GM03348 (cell line): ENCODE results near the gene SLF2.
"Not testable (repeated sequence)": the region's sequence is repeated elsewhere in the genome, so short reads cannot be mapped to it uniquely, and the experiment has no call there.

Experiments
- DNase-seq: peaks from one replicate; pipeline ENCODE4 v3.0.0; 2012; ENCODE audit warnings: low spot score

SLF2 gene

DNA sequence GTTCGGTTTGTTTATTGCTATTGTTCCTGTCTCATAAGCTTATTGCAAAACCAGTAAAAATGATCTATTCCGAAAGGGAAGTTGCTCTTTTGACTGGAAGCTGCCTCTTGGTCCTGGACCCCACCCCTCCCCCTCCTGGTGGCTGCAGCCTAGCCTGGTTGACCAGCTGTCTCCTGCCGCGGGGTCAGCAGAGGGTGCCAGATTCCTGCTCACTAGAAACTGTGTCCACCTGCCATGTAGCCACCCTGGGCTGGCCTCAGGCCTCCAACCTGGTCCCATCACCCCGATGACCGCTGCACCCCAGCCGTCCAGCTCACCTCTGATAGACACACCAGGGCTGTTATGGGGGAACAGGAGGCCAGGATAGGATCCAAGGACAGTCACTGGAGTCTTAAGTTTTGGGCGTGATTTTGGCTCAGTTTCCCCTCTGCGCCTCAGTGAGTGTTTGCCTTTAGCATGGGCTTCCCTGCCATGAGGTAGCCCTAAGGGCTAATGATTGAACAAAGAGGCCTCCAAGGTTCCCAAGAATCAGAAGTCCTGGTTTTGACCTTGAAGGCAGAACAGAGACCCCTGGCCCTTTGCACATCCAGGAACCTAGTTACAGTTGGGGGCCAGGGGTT is 32.9 kb upstream of the SLF2 start:
- no peak for DNase-seq

DNA sequence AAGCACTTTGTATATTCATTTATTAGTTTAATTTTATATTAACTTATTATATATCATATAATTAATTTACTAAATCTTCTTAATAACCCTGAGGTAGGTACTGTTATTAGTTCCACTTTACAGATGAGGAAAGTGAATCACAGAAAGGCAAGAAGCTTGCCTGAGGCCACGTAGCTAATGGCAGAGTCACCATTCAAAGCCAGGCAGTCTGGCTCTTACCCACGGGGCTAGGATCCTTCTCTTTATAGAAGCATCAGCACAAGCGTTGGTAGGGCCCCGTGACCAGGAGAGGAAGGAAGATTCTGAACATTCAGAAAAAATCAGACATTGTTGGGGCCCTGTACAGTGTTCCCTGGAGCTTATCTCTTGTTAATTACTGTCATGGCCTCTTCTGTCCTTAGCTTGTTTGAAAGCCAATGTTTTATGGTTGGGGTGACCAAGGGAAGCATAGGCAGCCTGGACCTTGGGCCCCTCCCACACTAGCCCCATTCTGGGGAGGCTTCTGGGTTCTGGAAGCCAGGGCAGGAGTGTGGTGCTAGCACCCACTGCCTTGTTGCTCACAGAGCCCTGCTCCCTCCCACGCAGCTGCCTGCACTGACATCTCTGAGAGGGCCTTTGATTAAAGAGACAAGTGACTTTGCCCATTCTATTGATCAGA is 31.1 kb upstream of the SLF2 start:
- no peak for DNase-seq

DNA sequence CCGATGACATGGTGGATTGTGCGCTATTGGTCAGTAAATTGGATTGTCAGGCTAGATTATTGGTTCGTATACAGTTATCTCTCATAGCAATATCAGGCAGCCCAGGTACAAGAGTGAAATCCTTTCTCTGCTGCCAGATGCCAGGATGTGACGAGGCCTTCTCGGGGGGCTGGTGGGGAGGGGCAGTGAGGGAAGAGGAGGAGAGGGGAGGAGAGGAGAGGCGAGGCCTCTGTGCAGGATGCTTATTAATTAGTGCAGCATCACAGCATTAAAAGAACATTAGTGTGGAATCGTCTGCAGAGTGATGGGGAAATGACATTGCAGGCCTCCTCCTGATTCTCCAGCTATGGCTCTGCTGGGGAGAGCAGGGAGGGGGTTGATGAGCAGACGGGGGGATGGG is 30.5 kb upstream of the SLF2 start:
- DNase-seq: no peak

DNA sequence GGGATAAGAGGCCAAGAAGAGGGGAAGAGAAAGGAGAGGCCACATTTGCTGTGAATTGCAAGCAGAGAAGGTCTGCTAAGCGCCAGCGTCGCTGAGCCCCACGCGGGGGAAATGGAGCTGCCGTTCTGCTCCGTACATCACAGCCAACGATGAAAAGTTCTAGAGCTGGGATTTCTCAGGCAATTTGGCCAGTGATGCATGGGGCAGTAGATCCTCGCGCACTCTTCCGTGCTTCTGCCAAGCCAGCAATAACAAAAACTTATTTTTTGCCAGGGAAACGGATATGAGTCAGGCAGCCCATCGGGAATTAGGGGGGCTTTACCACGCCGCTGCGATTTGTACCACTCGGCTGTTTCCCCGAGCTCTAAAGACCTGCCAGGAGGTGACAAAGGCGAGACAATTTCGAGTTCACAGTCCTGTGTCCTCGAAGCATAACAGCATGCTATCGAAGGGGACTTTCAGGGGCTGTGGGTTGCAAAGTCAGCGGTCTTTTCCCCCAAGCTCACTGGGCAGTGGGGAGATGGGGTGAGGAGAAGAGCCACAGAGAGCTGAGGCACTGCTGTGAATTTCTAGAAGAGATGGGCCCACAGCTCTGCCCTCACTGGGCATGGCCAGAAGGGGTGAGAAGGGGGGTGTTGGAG is 30.0 kb upstream of the SLF2 start:
- DNase-seq: peak; percentile 43

DNA sequence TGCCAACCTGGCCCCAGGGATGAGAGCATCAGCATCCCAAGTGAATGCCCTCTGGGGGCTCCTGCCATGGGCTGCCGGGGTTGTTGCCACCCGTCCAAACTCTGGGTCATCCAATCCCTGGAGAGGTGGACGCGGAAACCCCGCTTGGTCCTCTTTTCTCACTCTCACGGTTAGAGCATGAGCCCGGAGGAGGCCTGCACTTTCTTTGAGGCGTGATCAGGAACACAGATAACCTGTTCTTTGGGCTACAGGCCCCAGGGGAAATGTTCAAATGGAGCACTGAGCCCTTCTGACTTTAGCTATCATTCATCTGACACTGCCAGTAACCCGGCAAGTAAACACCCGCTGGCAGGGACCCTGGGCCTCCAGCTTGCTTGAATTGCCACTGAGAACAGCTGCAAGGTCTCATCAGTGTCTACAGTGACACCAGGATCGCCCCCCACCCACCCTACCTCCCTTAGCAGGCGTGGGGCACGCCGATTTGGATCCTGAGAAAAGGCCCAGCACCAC is 29.4 kb upstream of the SLF2 start:
- DNase-seq: no peak

DNA sequence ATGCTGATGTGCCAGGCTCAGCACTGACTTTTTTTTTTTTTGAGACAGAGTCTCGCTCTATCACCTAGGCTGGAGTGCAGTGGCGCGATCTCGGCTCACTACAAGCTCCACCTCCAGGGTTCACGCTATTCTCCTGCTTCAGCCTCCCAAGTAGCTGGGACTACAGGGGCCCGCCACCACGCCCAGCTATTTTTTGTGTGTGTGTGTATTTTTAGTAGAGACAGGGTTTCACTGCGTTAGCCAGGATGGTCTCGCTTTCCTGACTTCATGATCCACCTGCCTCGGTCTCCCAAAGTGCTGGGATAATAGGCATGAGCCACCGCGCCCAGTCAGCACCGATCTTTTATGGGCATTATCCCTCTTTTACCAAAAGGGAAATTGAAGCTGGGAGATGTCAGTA is 27.2 kb upstream of the SLF2 start:
- not testable (repeated sequence) for DNase-seq

DNA sequence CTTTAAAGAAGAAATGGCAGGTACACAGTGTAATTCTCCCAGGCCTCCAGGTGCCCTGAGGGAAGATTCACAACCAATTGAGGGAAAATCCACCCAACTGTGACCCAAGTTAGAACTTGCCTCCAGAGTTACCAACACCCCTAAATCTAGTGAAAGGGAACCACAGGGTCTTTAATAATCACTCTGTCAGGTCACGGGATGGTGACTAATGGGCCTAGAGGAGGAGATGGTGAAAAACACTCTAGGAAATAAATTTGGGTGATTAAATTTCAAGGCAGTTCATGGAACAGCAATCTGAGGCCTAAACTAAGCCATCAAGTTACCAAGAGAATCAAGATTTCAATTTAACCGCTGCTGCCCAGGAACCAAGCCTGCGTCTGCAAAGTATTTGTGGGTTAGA is 26.7 kb upstream of the SLF2 start:
- DNase-seq: no peak

DNA sequence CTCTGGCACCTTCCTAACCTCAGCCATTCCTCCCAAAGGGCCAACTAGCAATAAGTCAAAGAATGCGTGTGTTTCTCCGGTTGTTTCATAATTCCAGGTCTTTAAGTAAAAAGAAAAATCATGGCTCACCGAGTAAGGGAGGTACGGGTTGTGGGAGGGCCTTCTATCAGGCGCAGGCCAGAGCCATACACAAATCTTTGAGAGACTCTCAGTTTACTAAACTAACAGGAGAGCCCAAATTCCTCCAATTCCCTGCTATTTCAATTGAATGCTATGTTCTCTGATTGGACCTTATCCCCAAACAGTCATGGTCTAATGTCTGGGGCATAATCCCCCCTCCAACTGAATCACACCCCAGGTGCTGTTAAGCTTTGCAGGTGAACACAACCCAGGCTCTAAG is 26.2 kb upstream of the SLF2 start:
- DNase-seq: no peak

DNA sequence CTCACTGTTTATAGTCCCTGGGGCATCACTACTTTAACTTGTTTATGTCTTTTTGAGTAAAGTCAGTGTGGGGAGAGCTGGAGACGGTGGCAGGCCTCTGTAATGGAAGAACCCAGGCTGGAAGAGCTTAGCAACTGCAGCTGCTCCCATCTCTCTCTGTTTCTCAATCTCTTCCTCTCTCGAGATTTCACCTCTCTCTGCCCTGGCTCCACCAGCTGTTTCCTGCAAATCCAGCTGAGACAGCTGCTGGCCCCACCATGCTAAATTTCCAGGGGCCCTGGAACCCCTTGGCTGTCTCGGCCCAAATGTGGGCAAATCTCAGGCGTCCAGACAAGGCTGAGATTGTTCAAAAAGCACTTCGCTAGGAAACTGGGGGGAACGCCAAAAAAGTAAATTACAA is 25.8 kb upstream of the SLF2 start:
- DNase-seq: no peak

DNA sequence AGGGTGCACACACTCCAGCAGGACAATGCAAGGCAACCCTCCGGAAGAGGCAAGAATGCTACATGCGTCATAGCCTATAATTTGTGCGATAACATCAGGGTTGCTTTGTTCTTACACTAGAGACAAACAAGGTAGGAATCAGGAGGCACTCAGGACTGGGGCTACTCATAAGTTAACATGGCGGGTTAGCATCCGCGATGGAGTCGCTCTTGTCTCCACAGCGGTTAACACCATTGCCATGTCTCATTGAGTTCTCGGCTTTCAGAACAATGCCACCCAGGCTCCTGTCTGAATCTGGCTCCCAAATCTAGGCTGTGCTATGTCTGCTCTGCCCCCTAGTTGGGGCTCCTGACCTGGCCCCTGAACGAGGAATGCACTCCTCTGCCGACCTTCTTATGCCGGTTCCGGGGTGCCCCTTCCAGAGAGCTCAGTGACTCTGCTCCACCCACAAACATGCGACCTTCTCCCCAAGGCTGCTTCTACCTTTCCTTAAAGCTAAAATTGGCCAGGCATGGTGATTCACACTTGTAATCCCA is 24.9 kb upstream of the SLF2 start:
- no peak for DNase-seq

DNA sequence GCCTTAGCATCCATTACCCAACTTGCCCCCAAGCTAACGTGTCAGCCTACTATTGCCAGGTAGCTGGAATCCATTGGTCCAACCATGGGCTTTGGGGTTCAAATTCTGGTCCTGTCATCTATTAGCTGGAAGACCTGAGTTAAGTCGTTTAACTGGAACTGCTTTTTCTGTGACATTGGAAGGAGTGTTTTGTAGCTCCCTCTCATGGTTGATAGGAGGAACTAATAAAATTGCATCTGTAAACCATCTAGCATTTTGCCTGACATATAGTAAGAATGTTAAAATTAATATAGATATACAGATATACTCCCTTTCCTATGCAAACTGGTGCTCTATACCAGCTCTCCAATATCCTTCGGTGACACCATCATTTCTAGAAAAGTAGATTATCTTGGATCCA is 23.8 kb upstream of the SLF2 start:
- no peak for DNase-seq

DNA sequence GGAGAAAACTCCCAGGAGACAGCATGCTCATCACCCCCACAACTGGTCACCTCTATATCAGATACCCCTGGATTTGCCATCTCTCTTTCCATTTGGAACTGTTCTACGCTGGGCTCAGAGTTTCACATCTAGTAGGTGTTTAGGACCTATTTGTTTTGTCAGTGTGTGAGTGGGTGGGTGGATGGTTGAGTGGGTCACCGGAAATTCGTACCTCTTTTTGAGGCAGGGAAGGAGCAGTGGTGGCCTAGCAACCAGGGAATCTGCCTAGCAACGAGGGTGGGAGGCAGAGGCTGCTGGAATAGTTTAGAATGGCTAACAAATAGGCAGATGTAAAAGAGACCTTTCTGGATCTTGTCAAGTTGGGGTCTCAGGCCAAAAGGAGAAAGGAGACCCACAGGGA is 23.2 kb upstream of the SLF2 start:
- no peak for DNase-seq

DNA sequence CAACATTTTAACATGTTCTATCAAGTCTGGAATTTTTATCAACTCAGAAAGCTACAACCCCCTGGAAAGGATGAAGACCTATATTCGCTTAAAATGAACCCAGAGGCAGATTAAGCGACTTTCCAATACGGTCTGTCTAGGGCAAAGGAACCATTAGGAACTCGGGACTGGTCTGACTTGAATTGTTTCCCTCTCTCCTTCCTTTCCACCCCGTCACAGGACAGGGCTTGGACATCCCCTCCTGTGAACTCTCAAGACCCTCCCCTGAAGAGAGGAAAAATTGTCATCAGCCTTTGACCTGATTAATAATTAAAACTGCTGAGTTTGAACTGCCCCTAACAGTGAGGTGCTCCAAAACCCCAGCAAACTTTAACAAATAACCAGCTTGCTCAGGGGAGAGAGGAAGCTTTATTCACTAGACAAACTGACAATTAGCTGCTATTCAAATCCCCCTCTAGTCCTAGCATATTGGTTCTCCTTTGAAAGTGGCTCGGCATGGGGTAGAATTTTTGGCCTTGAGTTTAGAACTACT is 22.6 kb upstream of the SLF2 start:
- no peak for DNase-seq

DNA sequence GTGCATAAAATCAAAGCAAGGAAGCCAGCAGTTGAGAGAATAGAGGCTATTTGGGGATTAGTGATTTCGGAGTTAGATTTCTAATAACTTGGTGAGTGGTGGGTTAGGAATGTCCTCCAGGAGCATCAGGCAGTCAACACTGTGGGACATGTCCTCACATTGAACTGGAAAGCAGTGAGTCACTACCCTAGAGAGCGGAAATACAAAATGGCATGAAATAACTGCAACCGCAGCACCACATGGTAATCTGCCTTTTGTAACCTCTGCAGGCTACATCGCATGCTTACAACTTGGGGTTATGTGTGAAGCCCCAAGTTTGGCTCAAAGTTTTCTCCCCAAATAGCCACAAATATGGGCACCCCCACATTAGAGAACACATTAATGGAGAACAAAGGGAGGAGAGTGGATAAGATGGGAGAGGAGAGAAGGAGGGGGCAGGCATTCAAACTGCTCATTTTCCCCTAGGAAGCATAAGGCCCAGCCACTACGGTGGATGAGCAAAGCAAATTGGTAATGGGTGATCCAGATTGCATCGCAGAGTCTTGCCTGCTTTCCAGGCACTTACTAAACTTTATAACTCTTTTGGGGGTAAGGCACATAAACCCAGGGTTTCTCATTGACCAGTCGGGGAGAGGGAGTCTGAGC is 22.0 kb upstream of the SLF2 start:
- DNase-seq: peak; percentile 89

DNA sequence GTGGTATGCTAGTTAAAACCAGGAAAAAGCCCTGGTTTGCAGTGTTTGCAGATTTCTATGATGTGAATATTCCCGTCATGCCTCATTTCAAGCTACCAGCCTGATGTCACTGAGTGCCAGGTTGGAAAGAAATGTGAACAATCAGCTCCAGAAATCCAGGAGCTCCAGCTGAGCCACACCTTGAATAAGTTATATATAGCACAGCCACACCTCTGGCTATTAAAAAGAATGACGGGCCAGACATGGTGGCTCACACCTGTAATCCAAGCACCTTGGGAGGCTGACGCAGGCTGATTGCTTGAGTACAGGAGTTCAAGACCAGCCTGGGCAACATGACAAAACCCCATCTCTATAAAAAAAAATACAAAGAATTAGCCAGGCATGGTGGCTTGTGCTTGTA is 18.7 kb upstream of the SLF2 start:
- no peak for DNase-seq

DNA sequence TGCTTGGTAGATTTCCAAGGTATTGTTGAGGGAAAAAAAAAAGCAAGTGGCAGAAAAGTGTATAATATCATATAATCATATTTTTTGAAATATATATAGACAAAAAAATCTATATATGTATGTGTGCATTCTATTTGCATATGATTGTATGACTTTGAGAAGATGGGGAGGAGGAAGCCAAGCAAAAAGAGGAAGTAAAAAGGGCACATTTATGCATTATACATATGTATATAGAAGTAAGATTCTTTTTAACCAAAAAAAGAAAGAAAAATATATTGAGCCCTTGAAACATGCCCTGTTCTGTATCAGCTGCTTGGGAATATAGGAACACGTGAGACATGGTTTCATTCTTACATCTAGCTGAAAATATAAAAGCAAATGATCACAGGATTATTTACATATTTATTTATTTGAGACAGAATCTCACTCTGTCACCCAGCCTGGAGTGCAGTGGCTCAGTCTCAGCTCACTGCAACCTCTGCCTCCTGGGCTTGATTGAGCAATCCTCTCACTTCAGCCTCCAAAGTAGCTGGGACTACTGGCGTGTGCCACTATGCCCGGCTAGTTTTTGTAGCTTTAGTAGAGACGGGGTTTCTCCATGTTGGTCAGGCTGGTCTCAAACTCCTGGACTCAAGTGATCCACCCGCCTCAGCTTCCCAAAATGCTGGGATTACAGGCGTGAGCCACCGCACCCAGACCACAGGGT is 18.0 kb upstream of the SLF2 start:
- DNase-seq: no peak

DNA sequence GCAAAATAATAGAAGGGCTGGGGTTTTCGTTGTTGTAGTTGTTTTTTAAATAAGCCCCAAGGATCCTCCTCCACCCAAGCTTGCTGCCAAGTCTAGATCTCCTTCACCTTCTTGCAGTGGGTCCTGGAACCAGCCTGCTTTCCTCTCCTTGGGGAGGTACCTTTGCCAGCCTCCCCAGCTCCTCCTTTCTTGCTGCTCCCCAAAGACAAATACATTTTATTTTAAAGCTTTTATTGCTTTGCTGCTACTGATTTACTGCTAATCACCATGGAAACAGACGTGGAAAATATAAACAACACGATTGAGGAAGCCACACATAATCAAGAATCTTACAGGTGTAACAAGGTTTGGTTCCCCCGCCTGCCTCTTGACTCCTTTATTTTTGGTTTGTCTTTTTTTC is 17.4 kb upstream of the SLF2 start:
- DNase-seq: no peak

DNA sequence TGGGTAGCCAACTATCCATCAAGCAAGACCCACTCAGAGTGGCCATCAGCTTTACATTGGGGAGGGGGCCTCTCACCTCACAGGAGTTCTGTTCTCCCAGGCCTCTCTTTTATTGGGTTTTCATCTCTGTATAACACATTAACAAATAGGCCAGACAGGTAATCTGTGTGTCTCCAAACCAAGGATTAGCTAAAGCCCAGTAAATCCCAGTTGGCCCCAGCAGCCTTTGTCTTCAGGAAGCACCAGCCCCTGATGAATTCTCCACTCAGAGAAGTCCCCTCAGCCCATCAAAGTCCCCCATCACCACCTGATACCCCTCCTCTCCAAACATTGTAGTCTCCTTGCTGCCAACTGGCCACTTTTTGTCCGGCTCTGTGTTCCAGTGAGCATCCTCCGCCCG is 16.9 kb upstream of the SLF2 start:
- no peak for DNase-seq

DNA sequence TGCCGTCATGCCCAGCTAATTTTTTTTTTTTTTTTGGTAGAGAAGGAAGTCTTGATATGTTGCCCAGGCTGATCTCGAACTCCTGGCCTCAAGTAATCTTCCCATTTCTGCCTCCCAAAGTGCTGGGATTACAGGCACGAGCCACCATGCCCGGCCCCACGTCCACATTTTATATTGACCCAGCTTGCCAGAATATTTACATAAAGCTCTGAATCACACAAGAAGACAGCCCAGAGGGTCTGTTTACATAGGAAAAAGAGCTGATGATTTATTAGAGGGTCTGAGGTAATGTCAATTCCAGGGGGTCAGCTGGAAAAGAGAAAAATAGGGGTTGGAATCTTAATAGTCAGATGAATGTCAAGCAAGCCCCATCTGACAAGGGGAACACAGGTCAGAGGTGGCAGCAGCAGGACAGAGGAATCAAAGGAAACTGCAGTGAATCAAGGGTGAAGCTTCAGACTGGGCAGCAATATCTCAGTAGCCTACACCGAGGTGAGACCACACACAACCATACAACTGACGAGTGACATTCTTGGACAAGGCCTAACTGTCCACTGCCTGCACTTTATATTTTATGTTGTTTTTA is 15.8 kb upstream of the SLF2 start:
- no peak for DNase-seq

DNA sequence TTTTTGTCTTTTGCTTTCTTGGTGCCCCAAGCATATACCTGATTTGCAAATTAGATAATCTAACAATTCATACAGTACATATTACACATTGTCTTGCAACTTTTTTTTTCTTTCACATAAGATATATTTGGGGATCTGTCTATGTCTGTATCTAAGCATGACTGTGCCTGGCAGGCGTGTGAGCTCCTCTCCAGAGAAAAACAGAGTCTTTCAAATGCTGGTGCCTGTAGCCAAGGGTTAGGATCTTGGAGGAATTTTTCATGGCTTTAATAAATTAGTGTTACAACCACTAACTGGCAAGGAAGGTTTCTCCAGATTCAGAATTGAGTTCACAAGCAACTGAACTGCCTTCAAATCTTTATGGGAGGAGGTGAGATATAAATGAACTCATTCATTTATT is 14.8 kb upstream of the SLF2 start:
- no peak for DNase-seq

DNA sequence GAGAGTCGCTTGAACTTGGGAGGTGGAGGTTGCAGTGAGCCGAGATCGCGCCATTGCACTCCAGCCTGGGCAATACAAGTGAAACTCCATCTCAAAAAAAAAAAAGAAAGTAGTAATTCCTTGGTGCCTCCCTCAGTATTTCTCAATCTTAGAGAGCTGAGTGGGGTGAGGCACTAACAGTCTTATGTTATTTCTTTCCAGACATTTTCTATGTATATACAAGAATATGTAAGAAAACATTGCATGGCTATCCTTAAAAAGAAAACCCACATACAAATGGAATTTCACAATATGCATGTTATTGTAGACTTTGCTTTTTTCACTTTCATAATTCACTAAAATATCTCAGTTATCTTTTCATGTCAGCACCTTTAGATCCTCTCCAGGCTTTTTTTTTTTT is 13.6 kb upstream of the SLF2 start:
- DNase-seq: no peak

DNA sequence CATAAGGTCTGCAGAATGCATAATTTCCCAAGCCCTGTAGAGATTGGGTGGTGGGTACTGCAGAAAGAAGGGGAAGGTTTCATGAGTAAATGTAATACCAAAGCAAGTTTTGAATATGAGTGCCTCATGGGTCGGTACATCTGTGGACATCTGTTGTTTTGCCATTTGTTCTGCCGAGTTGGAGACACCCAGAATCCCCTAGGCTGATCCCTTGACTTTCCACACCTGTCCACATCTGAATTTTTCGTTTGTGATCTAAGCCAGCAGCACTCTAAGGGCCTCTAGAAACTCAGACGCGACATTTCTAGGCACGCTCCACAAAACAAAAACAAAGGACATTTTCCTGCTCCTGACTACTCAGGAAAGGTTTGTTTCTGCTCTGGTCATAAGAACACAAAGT is 11.7 kb upstream of the SLF2 start:
- DNase-seq: no peak
